K562 (cell line): ENCODE results near the gene SET. TPM values are rescaled to one million over a fixed set of nuclear protein-coding genes. Genes with fewer than 3 reads are reported as not detected.

Experiments used
- BHLHE40 ChIP-seq: IDR thresholded peaks from 2 replicates; pipeline ENCODE4 v1.6.1; 2011; ENCODE audit warnings: low read length, improper control_type of control experiment
- BRD9 ChIP-seq: fragments of 450-650 bp; IDR thresholded peaks from 2 replicates; pipeline ENCODE4 v1.6.1; 2018; ENCODE audit warnings: low read depth; ENCODE audit not compliant: partially characterized antibody
- LCOR ChIP-seq: sonication (generic); formaldehyde crosslinking; IDR thresholded peaks from 2 replicates; pipeline ENCODE4 v1.8.0; 2022; ENCODE audit warnings: mild to moderate bottlenecking, missing genetic modification reagents
- SOX6 ChIP-seq: fragments of 450-650 bp; IDR thresholded peaks from 2 replicates; pipeline ENCODE4 v1.6.1; 2014; ENCODE audit warnings: mild to moderate bottlenecking
- ZNF140 ChIP-seq: fragments of 250-450 bp; sonication (Bioruptor Pico); IDR thresholded peaks from 2 replicates; pipeline ENCODE4 v1.8.0; 2021; ENCODE audit warnings: moderate library complexity, mild to moderate bottlenecking, inconsistent platforms
- ZNF146 ChIP-seq: IDR thresholded peaks from one replicate; pipeline ENCODE4 v1.6.1; 2018; ENCODE audit warnings: missing compliant biosample characterization; ENCODE audit not compliant: unreplicated experiment
- ZNF232 ChIP-seq: sonication (generic); formaldehyde crosslinking; IDR thresholded peaks from 2 replicates; pipeline ENCODE4 v1.8.0; 2022; ENCODE audit warnings: mild to moderate bottlenecking, missing genetic modification reagents
- ZNF707 ChIP-seq: fragments of 250-450 bp; sonication (Bioruptor Pico); conservative IDR thresholded peaks from 2 replicates; pipeline ENCODE4 v1.8.0; 2022; ENCODE audit warnings: inconsistent platforms, mild to moderate bottlenecking, moderate library complexity
- ZNF766 ChIP-seq: fragments of 200-800 bp; sonication (Bioruptor generic); conservative IDR thresholded peaks from 2 replicates; pipeline ENCODE4 v1.6.1; 2016; ENCODE audit warnings: missing genetic modification characterization, missing compliant biosample characterization
- ZNF77 ChIP-seq: fragments of 250-450 bp; sonication (Bioruptor Pico); IDR thresholded peaks from 2 replicates; pipeline ENCODE4 v1.5.0; 2020
- polyA plus RNA-seq, 8 experiments: library from polyadenylated mRNA; depleted of rRNA in 4 of 8; stranded (reverse) in 5 of 8; unstranded in 3 of 8; fragments of >200 nt; fragmentation: Nextera tagmentation in 2 of 8; fragmentation: Illumina TruSeq in 1 of 8; extraction: Ambion mirVana in 2 of 8; extraction: Trizol in 1 of 8; gene quantifications; 2 replicates each; pipeline versions ENCODE4 v1.2.1 to v1.2.3, GENCODE V29; 2011 to 2014; ENCODE audit warnings: inconsistent platforms in 1 of 8, missing spikeins in 1 of 8
- total RNA-seq, 7 experiments: library from RNA; depleted of rRNA in 6 of 7; stranded (reverse); fragments of >200 nt in 6 of 7; fragmentation: Illumina TruSeq in 2 of 7; extraction: Trizol in 2 of 7; gene quantifications; 2 replicates each; pipeline versions ENCODE4 v1.2.1 to v1.2.3, GENCODE V29; 2011 to 2021; ENCODE audit warnings: low replicate concordance in 1 of 7
- TF ChIP-seq, protein P1 (sequence below): IDR thresholded peaks from 3 replicates; pipeline ENCODE4 v1.6.1; 2011; ENCODE audit warnings: borderline replicate concordance, mild to moderate bottlenecking, moderate library complexity; ENCODE audit not compliant: insufficient read length; ENCODE audit errors: extremely low read depth
- TF ChIP-seq, protein P2 (sequence below): fragments of 450-650 bp; conservative IDR thresholded peaks from 2 replicates; pipeline ENCODE4 v1.6.1; 2016; ENCODE audit warnings: missing genetic modification characterization, low read depth, mild to moderate bottlenecking, control low read depth, missing compliant biosample characterization
- TF ChIP-seq, protein P3 (sequence below): fragments of 250-450 bp; sonication (Bioruptor Pico); IDR thresholded peaks from 2 replicates; pipeline ENCODE4 v1.8.0; 2021; ENCODE audit warnings: moderate library complexity, mild to moderate bottlenecking, inconsistent platforms
- TF ChIP-seq, protein P4 (sequence below): fragments of 250-450 bp; sonication (Bioruptor Pico); IDR thresholded peaks from 2 replicates; pipeline ENCODE4 v1.5.0; 2021; ENCODE audit warnings: mild to moderate bottlenecking, moderate library complexity
- TF ChIP-seq, protein P5 (sequence below): fragments of 450-650 bp; formaldehyde crosslinking; IDR thresholded peaks from 2 replicates; pipeline ENCODE4 v1.4.0; 2020; ENCODE audit warnings: mild to moderate bottlenecking
- TF ChIP-seq, protein P6 (sequence below): fragments of 250-450 bp; sonication (Bioruptor Pico); IDR thresholded peaks from 2 replicates; pipeline ENCODE4 v1.5.1; 2021; ENCODE audit warnings: mild to moderate bottlenecking

Gene SET
- total and polyA plus RNA-seq, 9 of the 15 experiments (the other 6 are each of a cell fraction or from before 2014, with no cell fraction given), result 404 to 1,447 (median 907) TPM

DNA sequence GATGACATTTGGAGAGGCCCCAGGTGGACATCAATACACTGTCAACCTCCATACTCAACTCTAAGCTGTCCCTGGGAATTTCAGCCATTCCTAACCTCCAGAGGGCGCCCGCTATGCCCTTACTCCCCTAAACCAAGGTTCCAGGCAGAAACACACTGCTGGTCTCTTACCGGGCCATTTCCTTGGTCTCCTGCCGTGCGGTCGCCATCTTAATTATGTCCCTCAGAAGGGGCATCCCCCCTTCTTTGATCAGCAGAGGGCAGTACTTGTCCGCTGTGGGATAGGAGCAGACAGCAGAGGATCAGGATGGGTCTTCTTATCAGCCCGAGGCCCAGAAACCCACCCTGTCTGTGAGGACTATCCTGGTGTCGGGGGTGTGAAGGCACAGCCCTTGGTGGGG, 44.2 kb downstream of the SET start (continued):
- TF ChIP-seq, protein P1, sequence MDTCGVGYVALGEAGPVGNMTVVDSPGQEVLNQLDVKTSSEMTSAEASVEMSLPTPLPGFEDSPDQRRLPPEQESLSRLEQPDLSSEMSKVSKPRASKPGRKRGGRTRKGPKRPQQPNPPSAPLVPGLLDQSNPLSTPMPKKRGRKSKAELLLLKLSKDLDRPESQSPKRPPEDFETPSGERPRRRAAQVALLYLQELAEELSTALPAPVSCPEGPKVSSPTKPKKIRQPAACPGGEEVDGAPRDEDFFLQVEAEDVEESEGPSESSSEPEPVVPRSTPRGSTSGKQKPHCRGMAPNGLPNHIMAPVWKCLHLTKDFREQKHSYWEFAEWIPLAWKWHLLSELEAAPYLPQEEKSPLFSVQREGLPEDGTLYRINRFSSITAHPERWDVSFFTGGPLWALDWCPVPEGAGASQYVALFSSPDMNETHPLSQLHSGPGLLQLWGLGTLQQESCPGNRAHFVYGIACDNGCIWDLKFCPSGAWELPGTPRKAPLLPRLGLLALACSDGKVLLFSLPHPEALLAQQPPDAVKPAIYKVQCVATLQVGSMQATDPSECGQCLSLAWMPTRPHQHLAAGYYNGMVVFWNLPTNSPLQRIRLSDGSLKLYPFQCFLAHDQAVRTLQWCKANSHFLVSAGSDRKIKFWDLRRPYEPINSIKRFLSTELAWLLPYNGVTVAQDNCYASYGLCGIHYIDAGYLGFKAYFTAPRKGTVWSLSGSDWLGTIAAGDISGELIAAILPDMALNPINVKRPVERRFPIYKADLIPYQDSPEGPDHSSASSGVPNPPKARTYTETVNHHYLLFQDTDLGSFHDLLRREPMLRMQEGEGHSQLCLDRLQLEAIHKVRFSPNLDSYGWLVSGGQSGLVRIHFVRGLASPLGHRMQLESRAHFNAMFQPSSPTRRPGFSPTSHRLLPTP, result no peak
- TF ChIP-seq SOX6 (peak; percentile 30; the same call in 1 of the 2 replicates), BRD9 (peak; percentile 74), ZNF766 (CRISPR knock-in tag) (no peak), LCOR (peak; percentile 28; the same call in 1 of the 2 replicates), ZNF77 (CRISPR knock-in tag) (no peak), BHLHE40 (peak; percentile 59; the same call in 1 of the 2 replicates), ZNF140 (CRISPR knock-in tag) (no peak), ZNF707 (CRISPR knock-in tag) (no peak), ZNF232 (CRISPR knock-in tag) (no peak), ZNF146 (CRISPR knock-in tag) (no peak)
- TF ChIP-seq, protein P2, sequence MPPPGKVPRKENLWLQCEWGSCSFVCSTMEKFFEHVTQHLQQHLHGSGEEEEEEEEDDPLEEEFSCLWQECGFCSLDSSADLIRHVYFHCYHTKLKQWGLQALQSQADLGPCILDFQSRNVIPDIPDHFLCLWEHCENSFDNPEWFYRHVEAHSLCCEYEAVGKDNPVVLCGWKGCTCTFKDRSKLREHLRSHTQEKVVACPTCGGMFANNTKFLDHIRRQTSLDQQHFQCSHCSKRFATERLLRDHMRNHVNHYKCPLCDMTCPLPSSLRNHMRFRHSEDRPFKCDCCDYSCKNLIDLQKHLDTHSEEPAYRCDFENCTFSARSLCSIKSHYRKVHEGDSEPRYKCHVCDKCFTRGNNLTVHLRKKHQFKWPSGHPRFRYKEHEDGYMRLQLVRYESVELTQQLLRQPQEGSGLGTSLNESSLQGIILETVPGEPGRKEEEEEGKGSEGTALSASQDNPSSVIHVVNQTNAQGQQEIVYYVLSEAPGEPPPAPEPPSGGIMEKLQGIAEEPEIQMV, result no peak
- TF ChIP-seq, protein P3, sequence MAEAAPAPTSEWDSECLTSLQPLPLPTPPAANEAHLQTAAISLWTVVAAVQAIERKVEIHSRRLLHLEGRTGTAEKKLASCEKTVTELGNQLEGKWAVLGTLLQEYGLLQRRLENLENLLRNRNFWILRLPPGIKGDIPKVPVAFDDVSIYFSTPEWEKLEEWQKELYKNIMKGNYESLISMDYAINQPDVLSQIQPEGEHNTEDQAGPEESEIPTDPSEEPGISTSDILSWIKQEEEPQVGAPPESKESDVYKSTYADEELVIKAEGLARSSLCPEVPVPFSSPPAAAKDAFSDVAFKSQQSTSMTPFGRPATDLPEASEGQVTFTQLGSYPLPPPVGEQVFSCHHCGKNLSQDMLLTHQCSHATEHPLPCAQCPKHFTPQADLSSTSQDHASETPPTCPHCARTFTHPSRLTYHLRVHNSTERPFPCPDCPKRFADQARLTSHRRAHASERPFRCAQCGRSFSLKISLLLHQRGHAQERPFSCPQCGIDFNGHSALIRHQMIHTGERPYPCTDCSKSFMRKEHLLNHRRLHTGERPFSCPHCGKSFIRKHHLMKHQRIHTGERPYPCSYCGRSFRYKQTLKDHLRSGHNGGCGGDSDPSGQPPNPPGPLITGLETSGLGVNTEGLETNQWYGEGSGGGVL (CRISPR knock-in tag), result no peak
- TF ChIP-seq, protein P4, sequence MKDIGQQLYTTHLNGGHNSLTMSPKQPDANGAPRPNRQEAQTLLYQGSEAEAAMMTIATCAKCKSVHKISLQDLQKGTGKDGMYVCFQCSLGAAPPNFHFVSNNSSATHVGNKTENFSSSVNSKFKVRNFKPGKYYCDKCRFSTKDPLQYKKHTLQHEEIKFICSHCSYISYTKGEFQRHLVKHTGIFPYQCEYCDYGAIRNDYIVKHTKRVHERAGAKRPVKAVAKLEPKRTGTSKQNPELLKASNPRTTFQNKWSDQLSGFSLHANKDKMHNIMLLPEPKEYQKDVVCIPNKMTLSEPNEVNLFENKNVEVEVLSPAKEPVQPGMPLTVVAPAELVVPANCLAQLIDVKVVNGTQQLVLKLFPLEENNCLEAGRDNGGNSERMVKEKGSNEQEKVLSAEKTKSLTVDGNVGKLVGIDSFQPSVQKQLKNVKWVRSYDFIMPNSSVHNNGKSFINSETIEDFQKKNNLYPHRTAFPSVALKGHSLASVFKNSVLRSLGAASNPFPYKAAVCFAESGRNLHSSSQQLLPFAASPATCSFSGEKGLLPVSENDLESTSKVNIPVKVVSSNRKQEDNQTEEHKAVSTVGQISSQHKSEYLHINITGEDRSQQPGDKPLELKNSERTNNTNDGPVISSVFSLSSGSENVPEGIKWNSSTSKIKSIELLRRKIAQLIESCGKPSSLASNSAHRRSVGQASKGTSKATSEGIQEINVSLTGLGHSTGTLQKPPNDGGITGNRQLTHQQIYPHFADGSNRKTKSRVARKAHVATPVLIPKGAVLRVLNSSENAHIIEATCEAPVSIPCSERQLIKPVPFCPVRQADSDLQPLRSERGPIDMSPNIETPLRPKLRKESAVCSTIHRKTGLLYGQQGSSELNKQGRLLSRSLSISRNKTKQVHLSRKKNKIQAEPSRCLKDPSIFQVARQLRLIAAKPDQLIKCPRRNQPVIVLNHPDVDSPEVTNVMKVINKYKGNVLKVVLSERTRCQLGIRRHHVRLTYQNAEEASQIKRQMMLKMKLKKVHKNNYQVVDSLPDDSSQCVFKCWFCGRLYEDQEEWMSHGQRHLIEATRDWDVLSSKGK (CRISPR knock-in tag), result no peak
- TF ChIP-seq, protein P5, sequence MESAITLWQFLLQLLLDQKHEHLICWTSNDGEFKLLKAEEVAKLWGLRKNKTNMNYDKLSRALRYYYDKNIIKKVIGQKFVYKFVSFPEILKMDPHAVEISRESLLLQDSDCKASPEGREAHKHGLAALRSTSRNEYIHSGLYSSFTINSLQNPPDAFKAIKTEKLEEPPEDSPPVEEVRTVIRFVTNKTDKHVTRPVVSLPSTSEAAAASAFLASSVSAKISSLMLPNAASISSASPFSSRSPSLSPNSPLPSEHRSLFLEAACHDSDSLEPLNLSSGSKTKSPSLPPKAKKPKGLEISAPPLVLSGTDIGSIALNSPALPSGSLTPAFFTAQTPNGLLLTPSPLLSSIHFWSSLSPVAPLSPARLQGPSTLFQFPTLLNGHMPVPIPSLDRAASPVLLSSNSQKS (CRISPR knock-in tag), result no peak
- TF ChIP-seq, protein P6, sequence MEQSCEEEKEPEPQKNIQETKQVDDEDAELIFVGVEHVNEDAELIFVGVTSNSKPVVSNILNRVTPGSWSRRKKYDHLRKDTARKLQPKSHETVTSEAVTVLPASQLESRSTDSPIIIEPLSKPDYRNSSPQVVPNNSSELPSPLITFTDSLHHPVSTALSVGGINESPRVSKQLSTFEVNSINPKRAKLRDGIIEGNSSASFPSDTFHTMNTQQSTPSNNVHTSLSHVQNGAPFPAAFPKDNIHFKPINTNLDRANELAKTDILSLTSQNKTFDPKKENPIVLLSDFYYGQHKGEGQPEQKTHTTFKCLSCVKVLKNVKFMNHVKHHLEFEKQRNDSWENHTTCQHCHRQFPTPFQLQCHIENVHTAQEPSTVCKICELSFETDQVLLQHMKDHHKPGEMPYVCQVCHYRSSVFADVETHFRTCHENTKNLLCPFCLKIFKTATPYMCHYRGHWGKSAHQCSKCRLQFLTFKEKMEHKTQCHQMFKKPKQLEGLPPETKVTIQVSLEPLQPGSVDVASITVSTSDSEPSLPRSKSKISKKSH (CRISPR knock-in tag), result no peak
